Right lobe of liver (tissue), 4 donors: Measurements from ENCODE around the gene SLC26A11.

Source experiments
- POLR2A ChIP-seq: fragments of 450-650 bp; IDR thresholded peaks from one replicate; pipeline ENCODE4 v1.6.1; 2017; ENCODE audit warnings: antibody characterized with exemption, mild to moderate bottlenecking
- TF ChIP-seq, protein P1 (sequence below), 4 donors: fragments of 200-600 bp in 3 of 4; fragments of 450-650 bp in 1 of 4; IDR thresholded peaks; one replicate each; pipeline versions ENCODE4 v1.5.1 to v1.8.0; 2016 to 2022; ENCODE audit warnings: antibody characterized with exemption in 4 of 4, mild to moderate bottlenecking in 2 of 4
- donor health status: DM: no; HTN: no; CAD: no.
- donor health status: DM: no; HTN: no; CAD: no.
- donor health status: DM: no; HTN: yes; CAD: no.

DNA sequence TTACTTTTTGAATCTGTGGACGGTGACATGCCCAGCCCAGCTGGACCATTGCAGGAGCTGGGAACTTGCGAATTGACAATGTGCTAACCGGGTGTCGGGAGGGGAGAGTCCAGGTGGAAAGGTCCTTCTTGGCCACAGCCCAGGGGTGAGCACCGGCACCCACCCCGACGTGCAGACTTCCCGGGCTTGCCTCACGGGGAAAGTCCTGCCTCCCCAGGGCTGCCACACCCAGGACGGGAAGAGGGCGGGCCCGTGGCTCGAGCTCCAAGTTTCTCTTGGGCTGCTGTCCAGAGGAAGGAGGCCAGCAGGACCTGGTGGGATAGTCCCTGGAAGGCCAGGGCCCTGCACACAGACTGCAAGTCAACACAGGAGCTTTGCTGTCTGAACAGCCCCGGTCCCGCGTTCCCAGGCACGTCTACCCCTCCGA is 32.7 kb upstream of the SLC26A11 start:
- no peak for TF ChIP-seq POLR2A
- TF ChIP-seq, protein P1, sequence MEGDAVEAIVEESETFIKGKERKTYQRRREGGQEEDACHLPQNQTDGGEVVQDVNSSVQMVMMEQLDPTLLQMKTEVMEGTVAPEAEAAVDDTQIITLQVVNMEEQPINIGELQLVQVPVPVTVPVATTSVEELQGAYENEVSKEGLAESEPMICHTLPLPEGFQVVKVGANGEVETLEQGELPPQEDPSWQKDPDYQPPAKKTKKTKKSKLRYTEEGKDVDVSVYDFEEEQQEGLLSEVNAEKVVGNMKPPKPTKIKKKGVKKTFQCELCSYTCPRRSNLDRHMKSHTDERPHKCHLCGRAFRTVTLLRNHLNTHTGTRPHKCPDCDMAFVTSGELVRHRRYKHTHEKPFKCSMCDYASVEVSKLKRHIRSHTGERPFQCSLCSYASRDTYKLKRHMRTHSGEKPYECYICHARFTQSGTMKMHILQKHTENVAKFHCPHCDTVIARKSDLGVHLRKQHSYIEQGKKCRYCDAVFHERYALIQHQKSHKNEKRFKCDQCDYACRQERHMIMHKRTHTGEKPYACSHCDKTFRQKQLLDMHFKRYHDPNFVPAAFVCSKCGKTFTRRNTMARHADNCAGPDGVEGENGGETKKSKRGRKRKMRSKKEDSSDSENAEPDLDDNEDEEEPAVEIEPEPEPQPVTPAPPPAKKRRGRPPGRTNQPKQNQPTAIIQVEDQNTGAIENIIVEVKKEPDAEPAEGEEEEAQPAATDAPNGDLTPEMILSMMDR (IDR thresholded peaks at IDR 0.05): no peak
